ENCODE measurements around the gene TGM3.

TGM3 gene

GRCh38 chr20:2346188-2346587 is 50.4 kb downstream of the TGM3 start:
- H3K4me3 ChIP-seq (ENCODE audit: low read depth, low read length): no peak overlapping the region
- no peaks in the 10 kb centered on the region for H3K9me3 ChIP-seq (ENCODE audit: control insufficient read depth, insufficient read depth, low read length)
- H3K4me1 ChIP-seq (ENCODE audit: control insufficient read depth, insufficient read depth, low read length): no peaks in the 10 kb centered on the region
- no peak overlapping the region for H3K9ac ChIP-seq (ENCODE audit: low read depth, low read length)
- H3K36me3 ChIP-seq (ENCODE audit: control insufficient read depth, insufficient read depth, low read length): no peaks in the 10 kb centered on the region
- H3K27me3 ChIP-seq (ENCODE audit: control insufficient read depth, insufficient read depth, low read length): no peaks in the 10 kb centered on the region

GRCh38 chr20:2348336-2348735 is 52.5 kb downstream of the TGM3 start:
- no peaks in the 10 kb centered on the region for H3K9me3 ChIP-seq (ENCODE audit: control insufficient read depth, insufficient read depth, low read length)
- no peaks in the 10 kb centered on the region for H3K4me1 ChIP-seq (ENCODE audit: control insufficient read depth, insufficient read depth, low read length)
- no peak overlapping the region for H3K9ac ChIP-seq (ENCODE audit: low read depth, low read length)
- no peak overlapping the region for H3K4me3 ChIP-seq (ENCODE audit: low read depth, low read length)
- no peaks in the 10 kb centered on the region for H3K36me3 ChIP-seq (ENCODE audit: control insufficient read depth, insufficient read depth, low read length)
- no peaks in the 10 kb centered on the region for H3K27me3 ChIP-seq (ENCODE audit: control insufficient read depth, insufficient read depth, low read length)

GRCh38 chr20:2349801-2350200 is 54.0 kb downstream of the TGM3 start:
- Histone ChIP-seq H3K4me3 (ENCODE audit: low read depth, low read length) (no peak overlapping the region), H3K4me1 (ENCODE audit: control insufficient read depth, insufficient read depth, low read length) (no peaks in the 10 kb centered on the region), H3K27me3 (ENCODE audit: control insufficient read depth, insufficient read depth, low read length) (no peaks in the 10 kb centered on the region), H3K36me3 (ENCODE audit: control insufficient read depth, insufficient read depth, low read length) (no peaks in the 10 kb centered on the region), H3K9me3 (ENCODE audit: control insufficient read depth, insufficient read depth, low read length) (no peaks in the 10 kb centered on the region), H3K9ac (ENCODE audit: low read depth, low read length) (no peak overlapping the region)

DNA sequence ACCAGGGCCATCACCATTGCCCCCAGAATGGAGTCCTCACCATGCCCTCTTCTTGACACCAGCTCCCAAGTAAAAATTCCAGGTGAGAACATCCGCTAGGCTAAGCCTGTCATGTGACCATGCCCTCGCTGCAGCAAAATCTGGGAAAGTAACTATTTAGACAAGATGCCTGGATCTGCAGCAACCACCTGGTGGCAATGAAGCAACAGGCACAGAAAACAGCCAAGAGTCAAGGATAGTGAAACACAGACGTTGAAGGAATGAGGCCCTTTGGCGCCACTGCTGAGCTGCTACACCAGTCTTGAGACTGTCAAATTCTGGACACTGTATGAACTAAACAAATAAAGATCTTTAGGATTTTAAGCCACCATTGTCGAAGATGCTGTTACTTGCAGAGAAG is 54.8 kb downstream of the TGM3 start:
- H3K36me3 ChIP-seq (ENCODE audit: control insufficient read depth, insufficient read depth, low read length): no peaks in the 10 kb centered on the region
- no peaks in the 10 kb centered on the region for H3K9me3 ChIP-seq (ENCODE audit: control insufficient read depth, insufficient read depth, low read length)
- no peaks in the 10 kb centered on the region for H3K27me3 ChIP-seq (ENCODE audit: control insufficient read depth, insufficient read depth, low read length)
- H3K4me3 ChIP-seq (ENCODE audit: low read depth, low read length): no peak overlapping the region
- no peaks in the 10 kb centered on the region for H3K4me1 ChIP-seq (ENCODE audit: control insufficient read depth, insufficient read depth, low read length)
- no peak overlapping the region for H3K9ac ChIP-seq (ENCODE audit: low read depth, low read length)

- Histone ChIP-seq H3K36me3 (ENCODE audit: control insufficient read depth, insufficient read depth, low read length) (no peaks in the 10 kb centered on the region), H3K27me3 (ENCODE audit: control insufficient read depth, insufficient read depth, low read length) (no peaks in the 10 kb centered on the region), H3K9me3 (ENCODE audit: control insufficient read depth, insufficient read depth, low read length) (no peaks in the 10 kb centered on the region), H3K4me1 (ENCODE audit: control insufficient read depth, insufficient read depth, low read length) (no peaks in the 10 kb centered on the region), H3K4me3 (ENCODE audit: low read depth, low read length) (no peak overlapping the region), H3K9ac (ENCODE audit: low read depth, low read length) (no peak overlapping the region)
Observed at GRCh38 chr20:2353231-2353630, 57.4 kb downstream of the TGM3 start.

GRCh38 chr20:2357114-2357513 is 61.3 kb downstream of the TGM3 start:
- H3K9ac ChIP-seq (ENCODE audit: low read depth, low read length): no peak overlapping the region
- H3K4me1 ChIP-seq (ENCODE audit: control insufficient read depth, insufficient read depth, low read length): no peaks in the 10 kb centered on the region
- H3K36me3 ChIP-seq (ENCODE audit: control insufficient read depth, insufficient read depth, low read length): no peaks in the 10 kb centered on the region
- H3K4me3 ChIP-seq (ENCODE audit: low read depth, low read length): no peak overlapping the region
- no peaks in the 10 kb centered on the region for H3K9me3 ChIP-seq (ENCODE audit: control insufficient read depth, insufficient read depth, low read length)
- H3K27me3 ChIP-seq (ENCODE audit: control insufficient read depth, insufficient read depth, low read length): no peaks in the 10 kb centered on the region

- Histone ChIP-seq H3K36me3 (ENCODE audit: control insufficient read depth, insufficient read depth, low read length) (no peaks in the 10 kb centered on the region), H3K4me1 (ENCODE audit: control insufficient read depth, insufficient read depth, low read length) (no peaks in the 10 kb centered on the region), H3K27me3 (ENCODE audit: control insufficient read depth, insufficient read depth, low read length) (no peaks in the 10 kb centered on the region)
Observed at GRCh38 chr20:2358006-2358405, 62.2 kb downstream of the TGM3 start.

DNA sequence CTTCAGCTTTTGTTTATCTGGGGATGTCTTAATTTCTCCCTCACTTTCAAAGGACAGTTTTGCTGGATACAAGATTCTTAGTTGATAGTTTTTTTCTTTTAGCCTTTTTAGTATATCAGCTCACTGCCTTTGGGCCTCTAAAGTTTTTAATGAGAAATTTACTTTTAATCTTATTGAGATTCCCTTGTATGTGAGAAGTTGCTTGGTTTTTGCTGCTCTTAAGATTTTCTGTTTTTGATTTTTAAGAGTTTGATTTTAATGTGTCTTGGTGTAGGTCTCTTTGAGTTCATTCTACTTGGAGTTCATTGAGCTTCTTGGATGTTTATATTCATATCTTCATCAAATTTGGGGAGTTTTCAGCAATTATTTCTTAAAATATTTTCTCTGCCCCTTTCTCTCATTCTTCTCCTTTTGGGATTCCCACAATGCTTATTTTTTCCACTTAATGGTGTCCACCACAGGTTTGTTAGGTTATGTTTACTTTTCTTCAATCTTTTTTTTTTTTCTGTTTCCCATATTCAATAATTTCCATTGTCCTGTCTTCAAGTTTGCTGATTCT is 65.3 kb downstream of the TGM3 start:
- Histone ChIP-seq H3K4me3 (ENCODE audit: low read depth, low read length) (no peak overlapping the region), H3K36me3 (ENCODE audit: control insufficient read depth, insufficient read depth, low read length) (no peaks in the 10 kb centered on the region), H3K9ac (ENCODE audit: low read depth, low read length) (no peak overlapping the region), H3K9me3 (ENCODE audit: control insufficient read depth, insufficient read depth, low read length) (no peaks in the 10 kb centered on the region), H3K27me3 (ENCODE audit: control insufficient read depth, insufficient read depth, low read length) (no peaks in the 10 kb centered on the region), H3K4me1 (ENCODE audit: control insufficient read depth, insufficient read depth, low read length) (no peaks in the 10 kb centered on the region)

More at GRCh38 chr20:2358006-2358405, 62.2 kb downstream of the TGM3 start:
- no peak overlapping the region for H3K9ac ChIP-seq (ENCODE audit: low read depth, low read length)
- no peaks in the 10 kb centered on the region for H3K9me3 ChIP-seq (ENCODE audit: control insufficient read depth, insufficient read depth, low read length)
- no peak overlapping the region for H3K4me3 ChIP-seq (ENCODE audit: low read depth, low read length)

DNA sequence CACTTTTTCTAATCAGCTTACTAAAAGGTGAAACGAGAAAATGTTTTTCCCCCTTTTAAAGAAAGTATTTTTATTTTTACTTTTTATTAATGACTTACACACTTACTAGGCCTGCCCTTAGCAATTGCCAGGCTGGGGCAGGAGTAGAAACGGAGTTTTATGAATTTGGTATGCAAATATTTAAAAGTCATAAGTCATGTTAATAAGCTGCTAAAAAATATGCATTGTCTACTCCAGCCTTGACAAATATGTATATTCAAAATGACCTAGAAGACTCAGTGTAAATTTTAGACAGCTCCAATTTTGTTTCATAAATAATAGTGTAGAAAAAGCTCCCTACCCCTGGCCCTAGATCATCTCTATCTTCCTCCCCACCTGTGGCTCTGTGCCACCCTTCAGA is 67.4 kb downstream of the TGM3 start:
- no peaks in the 10 kb centered on the region for H3K36me3 ChIP-seq (ENCODE audit: control insufficient read depth, insufficient read depth, low read length)
- no peaks in the 10 kb centered on the region for H3K9me3 ChIP-seq (ENCODE audit: control insufficient read depth, insufficient read depth, low read length)
- no peak overlapping the region for H3K9ac ChIP-seq (ENCODE audit: low read depth, low read length)
- no peaks in the 10 kb centered on the region for H3K4me1 ChIP-seq (ENCODE audit: control insufficient read depth, insufficient read depth, low read length)
- H3K4me3 ChIP-seq (ENCODE audit: low read depth, low read length): no peak overlapping the region
- H3K27me3 ChIP-seq (ENCODE audit: control insufficient read depth, insufficient read depth, low read length): no peaks in the 10 kb centered on the region

DNA sequence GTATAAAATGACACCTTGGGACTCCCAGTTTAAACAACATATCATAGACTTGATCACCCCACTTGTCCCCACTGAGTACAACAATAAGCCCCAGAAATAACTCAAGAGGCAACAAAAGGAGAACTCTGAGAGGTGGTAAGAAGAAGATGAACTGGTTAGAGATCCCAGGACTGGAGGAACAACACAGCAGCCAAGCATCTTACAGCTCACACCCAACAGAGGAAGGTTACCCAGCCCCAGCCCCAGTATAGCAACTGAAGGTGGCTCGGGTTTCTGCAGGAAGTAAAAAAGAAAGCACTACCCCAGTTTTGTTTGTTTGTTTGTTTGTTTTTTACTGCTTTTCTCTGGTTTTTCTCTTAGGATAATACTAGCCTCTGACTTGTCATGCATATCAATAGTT is 67.8 kb downstream of the TGM3 start:
- no peaks in the 10 kb centered on the region for H3K27me3 ChIP-seq (ENCODE audit: control insufficient read depth, insufficient read depth, low read length)
- no peaks in the 10 kb centered on the region for H3K36me3 ChIP-seq (ENCODE audit: control insufficient read depth, insufficient read depth, low read length)
- H3K9ac ChIP-seq (ENCODE audit: low read depth, low read length): no peak overlapping the region
- H3K4me1 ChIP-seq (ENCODE audit: control insufficient read depth, insufficient read depth, low read length): no peaks in the 10 kb centered on the region
- no peak overlapping the region for H3K4me3 ChIP-seq (ENCODE audit: low read depth, low read length)
- H3K9me3 ChIP-seq (ENCODE audit: control insufficient read depth, insufficient read depth, low read length): no peaks in the 10 kb centered on the region

- H3K4me3 ChIP-seq (ENCODE audit: low read depth, low read length): no peak overlapping the region
Observed at GRCh38 chr20:2364044-2364443, 68.2 kb downstream of the TGM3 start.

GRCh38 chr20:2365091-2365490 is 69.3 kb downstream of the TGM3 start:
- H3K4me3 ChIP-seq (ENCODE audit: low read depth, low read length): no peak overlapping the region
- H3K27me3 ChIP-seq (ENCODE audit: control insufficient read depth, insufficient read depth, low read length): no peaks in the 10 kb centered on the region
- no peaks in the 10 kb centered on the region for H3K4me1 ChIP-seq (ENCODE audit: control insufficient read depth, insufficient read depth, low read length)
- no peaks in the 10 kb centered on the region for H3K36me3 ChIP-seq (ENCODE audit: control insufficient read depth, insufficient read depth, low read length)
- no peaks in the 10 kb centered on the region for H3K9me3 ChIP-seq (ENCODE audit: control insufficient read depth, insufficient read depth, low read length)
- H3K9ac ChIP-seq (ENCODE audit: low read depth, low read length): no peak overlapping the region

More at GRCh38 chr20:2364044-2364443, 68.2 kb downstream of the TGM3 start:
- Histone ChIP-seq H3K9ac (ENCODE audit: low read depth, low read length) (no peak overlapping the region), H3K36me3 (ENCODE audit: control insufficient read depth, insufficient read depth, low read length) (no peaks in the 10 kb centered on the region), H3K27me3 (ENCODE audit: control insufficient read depth, insufficient read depth, low read length) (no peaks in the 10 kb centered on the region), H3K4me1 (ENCODE audit: control insufficient read depth, insufficient read depth, low read length) (no peaks in the 10 kb centered on the region), H3K9me3 (ENCODE audit: control insufficient read depth, insufficient read depth, low read length) (no peaks in the 10 kb centered on the region)
